Erythroblast (primary cell): ENCODE data around the gene FBLIM1.
"Not testable (repeated sequence)": the region's sequence is repeated elsewhere in the genome, so short reads cannot be mapped to it uniquely, and the experiment has no call there.

ENCODE experiments used
- DNase-seq, 2 experiments: peaks; one replicate each; lab custom pipeline; 2025; lab: John Stamatoyannopoulos, UW
- GATA1 ChIP-seq: IDR thresholded peaks from 2 replicates; pipeline ENCODE4 v1.6.1; 2011; ENCODE audit warnings: low read depth, mild to moderate bottlenecking, control low read depth, low read length, moderate library complexity
- POLR2A ChIP-seq: IDR thresholded peaks from 2 replicates; pipeline ENCODE4 v1.6.1; 2011; ENCODE audit warnings: mild to moderate bottlenecking, low read length

Gene FBLIM1

DNA sequence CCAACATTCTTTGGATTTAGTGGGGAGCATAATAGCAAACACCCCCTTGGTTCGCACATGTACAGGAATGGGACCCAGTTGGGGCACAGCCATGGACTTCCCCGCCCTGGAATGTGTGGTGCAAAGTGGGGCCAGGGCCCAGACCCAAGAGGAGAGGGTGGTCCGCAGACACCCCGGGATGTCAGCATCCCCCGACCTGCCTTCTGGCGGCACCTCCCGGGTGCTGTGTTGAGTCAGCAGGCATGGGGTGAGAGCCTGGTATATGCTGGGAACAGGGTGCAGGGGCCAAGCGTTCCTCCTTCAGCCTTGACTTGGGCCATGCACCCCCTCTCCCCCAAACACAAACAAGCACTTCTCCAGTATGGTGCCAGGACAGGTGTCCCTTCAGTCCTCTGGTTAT, 27.1 kb downstream of the FBLIM1 start:
- no peak for DNase-seq
- TF ChIP-seq GATA1 (no peak), POLR2A (no peak)

DNA sequence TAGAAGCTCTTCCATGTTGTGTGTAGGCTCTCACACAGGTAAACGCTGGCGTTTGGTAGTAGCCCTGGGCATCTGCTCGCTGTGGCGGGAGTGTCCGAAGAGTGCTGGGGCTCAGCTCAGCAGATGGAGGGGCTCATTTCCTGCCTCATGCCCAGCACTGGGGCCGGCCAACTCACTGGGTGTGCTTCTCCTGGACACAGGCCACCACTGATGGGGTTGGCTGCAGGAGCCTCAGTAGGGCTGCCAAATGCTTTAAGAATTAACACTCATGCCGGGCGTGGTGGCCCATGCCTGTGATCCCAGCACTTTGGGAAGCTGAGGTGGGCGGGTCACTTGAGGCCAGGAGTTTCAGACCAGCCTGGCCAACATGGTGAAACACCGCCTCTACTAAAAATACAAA, 28.0 kb downstream of the FBLIM1 start:
- no peak for DNase-seq
- TF ChIP-seq POLR2A: no peak
- TF ChIP-seq GATA1: no peak

DNA sequence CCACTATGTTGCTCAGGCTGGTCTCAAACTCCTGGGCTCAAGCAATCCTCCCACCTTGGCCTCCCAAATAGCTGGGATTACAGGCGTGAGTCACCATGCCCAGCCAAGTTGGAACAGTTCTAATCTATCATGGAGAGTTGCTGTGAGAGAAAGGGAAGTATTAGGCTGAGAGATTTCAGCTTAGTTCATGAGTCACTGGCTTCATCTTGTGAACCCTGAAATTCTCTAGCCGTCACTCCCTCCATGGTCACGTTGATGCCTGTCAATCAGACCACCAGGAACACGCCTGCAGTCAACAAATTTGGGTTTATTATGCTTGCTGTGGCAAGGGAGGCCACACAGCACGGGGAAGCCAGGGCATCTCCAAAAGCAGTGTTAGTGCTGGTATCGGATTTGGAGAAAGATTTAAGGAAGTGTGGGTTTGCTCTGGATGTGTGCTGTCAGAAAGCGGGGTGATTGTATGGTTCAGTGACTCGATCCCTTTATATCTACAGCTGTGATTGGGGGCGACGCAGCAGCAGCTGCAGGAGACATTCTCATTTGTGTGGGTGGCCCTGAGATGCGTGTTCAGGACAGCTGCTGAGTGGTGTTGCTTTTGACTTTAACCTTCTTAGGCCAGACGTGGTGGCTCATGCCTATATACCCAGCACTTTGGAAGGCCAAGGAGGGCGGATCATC, 30.2 kb downstream of the FBLIM1 start:
- DNase-seq: no peak

DNA sequence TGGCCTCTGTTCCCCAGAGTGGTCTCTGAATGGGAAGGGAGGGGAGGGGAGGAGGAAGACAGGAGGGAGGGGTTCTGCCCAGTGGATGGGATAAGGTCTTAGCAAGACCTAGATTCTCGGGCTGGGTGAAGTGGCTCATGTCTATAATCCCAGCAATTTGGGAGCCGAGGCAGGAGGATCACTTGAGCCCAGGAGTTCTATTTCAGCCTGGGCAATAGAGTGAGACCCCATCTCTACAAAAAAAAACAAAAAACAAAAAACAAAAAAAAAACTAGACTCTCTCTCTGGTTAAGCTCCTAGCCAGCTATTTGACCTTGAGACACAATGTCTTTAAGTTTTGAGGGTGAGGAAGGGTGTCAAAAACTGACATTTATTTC, 37.5 kb downstream of the FBLIM1 start:
- TF ChIP-seq GATA1 (no peak), POLR2A (no peak)
- DNase-seq: no peak

More for the DNA sequence above, 30.2 kb downstream of the FBLIM1 start:
- TF ChIP-seq GATA1: no peak
- TF ChIP-seq POLR2A: no peak

DNA sequence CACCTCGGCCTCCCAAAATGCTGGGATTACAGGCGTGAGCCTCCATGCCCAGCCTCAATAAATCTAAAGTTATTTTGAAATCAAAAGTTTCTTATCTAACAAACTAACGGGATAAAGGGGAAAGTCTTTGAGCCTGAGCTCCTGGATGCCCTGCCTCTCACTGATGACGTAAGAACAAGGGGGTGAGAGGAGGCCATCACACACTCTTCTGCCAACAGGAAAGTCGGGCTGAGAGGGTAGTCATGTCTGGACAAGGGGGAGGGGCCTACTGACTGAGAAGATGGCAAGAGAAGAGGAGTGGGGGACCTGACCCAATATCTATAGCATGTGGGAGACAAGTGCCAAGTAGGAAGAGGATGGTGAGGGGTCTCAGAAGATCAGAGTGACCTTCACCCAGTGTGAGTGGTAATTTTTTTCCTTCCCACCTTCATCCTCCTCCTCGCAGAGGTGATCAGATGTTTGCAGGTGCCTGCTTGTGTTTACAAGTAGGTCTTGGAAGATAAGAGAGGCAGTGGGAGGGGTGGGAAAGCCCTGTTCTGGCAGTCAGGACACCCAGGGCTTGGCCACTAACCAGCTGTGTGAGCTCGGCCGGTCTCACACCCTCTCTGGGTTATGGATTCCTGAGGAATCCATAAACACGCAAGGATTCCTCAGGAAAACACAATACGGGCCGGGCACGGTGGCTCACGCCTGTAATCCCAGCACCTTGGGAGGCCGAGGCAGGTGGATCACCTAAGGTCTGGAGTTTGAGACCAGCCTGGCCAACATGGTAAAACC, 39.2 kb downstream of the FBLIM1 start:
- TF ChIP-seq POLR2A (no peak), GATA1 (no peak)
- DNase-seq: no peak

DNA sequence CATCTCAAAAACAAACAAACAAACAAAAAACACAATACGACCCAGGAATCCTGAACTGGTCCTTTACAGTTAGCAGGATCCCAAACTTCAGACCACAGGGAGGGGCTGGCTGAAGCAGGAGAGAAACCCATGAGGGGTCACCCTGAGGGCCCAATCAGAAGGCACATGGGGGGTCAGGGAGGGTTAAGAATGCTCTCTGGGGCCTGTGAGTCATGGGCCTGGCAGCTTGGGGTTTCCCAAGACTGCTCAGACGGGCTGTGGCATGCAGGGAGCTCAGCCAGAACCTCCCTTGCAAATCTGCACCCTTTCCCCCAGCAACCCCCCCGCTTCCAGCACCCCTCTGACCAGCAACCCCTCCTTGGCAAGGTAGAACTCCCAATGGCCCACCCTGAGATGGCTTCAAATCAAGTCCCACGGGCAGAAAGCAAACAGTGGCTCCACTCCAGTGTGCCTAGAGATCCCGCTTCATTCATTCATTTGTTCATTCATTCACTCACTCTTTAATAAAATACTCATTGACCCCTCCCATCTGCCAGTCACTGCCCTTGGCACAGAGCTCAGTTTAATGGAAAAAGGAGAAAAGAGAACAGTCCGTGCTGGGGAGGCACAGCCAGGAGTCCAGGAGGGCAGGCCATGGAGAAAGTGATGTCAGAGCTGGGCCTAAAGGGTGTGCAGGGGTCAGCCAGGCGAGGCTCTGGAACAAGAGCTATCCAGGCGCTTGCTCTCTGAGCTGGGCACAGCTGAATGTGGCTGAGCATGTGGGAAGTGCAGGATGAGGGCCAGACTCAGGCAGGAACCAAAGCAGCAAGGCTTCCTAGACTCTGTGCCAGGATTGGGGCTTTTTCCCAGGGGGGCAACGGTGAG, 40.6 kb downstream of the FBLIM1 start:
- TF ChIP-seq GATA1 (no peak), POLR2A (no peak)
- DNase-seq: no peak

DNA sequence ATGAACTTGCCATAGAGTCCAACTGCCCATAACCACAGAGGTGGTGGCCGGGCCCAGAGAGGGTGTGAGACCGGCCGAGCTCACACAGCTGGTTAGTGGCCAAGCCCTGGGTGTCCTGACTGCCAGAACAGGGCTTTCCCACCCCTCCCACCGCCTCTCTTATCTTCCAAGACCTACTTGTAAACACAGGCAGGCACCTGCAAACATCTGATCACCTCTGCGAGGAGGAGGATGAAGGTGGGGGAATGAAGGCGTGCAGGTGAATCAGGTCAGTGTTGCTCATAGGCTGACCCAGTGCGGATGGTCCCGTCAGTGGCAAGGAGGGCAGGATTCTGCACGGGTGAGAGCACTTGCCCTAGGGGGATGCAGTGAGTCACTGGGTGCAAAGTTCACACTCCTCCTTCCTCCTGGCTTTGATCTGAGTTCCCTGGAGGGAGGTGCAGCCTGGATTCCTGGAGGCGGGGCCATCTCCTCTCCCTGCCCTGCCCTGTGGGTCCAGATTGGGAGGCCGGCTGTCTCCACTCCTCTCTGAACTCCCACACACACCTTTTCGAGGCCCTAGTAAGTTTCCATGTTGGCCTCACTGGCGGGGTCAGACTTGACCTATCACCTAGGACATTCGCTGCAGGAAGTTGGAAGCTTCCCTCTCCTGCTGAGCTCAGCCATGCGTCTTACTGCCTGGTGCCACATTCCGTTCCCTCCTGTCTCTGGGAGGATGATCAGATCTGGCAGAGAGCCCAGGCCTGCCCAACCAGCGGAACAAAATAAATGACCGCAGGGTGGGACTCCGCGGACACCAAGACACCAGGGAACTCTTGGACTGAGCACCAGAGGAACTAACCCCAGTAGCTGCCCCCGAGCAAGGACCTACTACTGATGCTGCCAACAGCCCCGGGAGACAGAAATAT, 41.6 kb downstream of the FBLIM1 start:
- DNase-seq: no peak
- TF ChIP-seq GATA1 (no peak), POLR2A (no peak)

DNA sequence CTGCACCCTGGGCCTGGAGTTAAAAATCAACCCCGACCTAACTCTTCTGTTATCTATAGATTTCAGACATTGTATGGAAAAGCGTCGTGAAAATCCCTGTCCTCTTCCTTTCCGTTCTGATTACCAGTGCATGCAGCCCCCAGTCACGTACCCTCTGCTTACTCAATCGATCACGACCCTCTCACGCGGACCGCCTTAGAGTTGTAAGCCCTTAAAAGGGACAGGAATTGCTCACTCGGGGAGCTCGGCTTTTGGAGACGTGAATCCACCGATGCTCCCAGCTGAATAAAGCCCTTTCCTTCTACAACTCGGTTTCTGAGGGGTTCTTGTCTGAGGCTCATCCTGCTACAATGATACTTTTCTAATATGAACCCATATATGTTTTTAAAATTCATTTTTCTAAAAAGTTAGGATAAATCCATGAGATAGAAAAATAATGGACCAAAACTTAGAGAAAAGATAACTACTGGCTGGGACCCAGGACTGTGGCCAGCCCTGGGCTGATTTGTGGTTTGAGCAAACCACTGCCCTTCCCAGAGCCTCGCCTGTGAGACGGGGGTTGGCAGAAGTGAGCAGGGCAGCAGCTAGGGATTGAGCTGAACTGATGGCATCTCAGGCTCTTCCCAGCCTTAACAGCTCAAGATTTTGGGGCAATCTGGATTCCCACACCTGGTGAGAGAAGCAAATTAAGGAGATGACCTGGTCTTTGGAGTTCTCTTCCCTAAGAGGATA, 43.8 kb downstream of the FBLIM1 start:
- TF ChIP-seq GATA1 (no peak), POLR2A (no peak)
- DNase-seq: no peak

DNA sequence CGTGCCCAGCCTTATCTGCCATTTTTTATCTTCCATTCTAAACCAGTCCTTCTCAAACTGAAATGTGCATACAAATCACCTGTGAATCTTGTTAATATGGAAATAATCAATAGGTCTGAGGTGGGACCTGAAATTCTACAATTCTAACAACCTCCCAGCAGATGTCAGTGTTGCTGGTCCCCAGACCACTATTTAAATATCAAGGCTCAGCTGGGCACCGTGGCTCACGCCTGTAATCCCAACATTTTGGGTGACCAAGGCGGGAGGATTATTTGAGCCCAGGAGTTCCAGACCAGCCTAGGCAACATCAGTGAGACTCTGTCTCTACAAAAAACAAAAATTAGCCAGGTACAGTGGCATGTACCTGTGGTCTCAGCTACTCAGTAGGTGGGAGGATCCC, 44.8 kb downstream of the FBLIM1 start:
- DNase-seq: peak; percentile 32 to 58
- no peak for TF ChIP-seq POLR2A
- no peak for TF ChIP-seq GATA1

DNA sequence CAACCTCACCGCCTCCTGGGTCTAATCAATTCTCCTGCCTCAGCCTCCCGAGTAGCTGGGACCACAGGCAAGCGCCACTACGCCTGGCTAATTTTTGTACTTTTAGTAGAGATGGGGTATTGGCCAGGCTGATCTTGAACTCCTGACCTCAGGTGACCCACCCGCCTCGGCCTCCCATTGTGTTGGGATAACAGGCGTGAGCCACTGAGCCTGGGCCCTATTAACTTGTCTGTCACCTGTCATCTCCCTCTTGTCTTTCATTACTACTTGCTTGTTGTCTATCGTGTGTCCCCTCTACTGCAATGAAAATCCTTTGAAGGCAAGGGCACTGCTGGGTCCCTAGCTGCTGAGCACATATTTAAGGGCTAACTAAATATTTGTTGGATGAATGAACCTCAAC, 45.5 kb downstream of the FBLIM1 start:
- TF ChIP-seq GATA1: no peak
- no peak for TF ChIP-seq POLR2A
- DNase-seq: no peak

DNA sequence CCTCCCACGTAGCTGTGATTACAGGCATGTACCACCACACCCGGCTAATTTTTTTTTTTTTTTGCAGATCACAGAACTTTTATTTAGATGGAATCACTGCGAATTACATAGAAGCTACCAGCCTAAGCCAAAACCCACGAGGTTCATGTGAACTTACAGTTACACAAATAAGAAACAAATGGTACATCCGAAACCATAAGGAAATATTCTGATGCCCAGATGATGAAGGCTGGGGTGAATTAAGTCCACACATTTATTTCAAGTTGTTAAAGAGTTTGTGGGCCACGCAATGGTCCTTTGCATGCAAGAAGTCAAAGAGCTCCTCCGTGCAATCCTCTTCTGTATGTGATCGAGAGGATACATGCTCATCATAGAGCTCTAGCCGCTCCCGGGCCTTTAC, 48.5 kb downstream of the FBLIM1 start:
- TF ChIP-seq GATA1 (no peak), POLR2A (no peak)

DNA sequence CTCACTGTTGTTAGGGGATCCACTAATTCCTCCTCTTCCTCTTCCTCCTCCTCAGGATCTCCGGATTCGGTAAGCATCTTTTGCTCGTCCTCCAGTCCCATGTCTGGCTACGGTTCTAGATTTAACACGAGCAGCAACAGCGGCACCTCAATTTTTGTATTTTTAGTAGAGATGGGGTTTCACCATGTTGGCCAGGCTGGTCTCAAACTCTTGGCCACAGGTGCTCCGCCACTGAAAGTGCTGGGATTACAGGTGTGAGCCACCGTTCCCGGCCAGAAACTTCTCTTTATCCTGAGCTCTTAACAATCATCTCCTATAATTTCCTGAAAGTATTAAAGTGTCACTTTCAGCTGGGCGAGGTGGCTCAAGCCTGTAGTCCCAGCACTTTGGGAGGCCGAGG, 49.0 kb downstream of the FBLIM1 start, which contains the start of gene UQCRHL:
UQCRHL (minus strand) TSS at position 101 of the 400 bp plus-strand sequence; CDS start at position 101, 0 bp downstream.
- DNase-seq: not testable (repeated sequence)

More for the DNA sequence above, 48.5 kb downstream of the FBLIM1 start:
- no peak for DNase-seq
